ENCODE results near the gene DRC1. TPM values are rescaled to one million over a fixed set of nuclear protein-coding genes. Genes with fewer than 3 reads are reported as not detected.

The DRC1 gene
- total RNA-seq, 1 experiment from 2014 or later = not detected

DNA sequence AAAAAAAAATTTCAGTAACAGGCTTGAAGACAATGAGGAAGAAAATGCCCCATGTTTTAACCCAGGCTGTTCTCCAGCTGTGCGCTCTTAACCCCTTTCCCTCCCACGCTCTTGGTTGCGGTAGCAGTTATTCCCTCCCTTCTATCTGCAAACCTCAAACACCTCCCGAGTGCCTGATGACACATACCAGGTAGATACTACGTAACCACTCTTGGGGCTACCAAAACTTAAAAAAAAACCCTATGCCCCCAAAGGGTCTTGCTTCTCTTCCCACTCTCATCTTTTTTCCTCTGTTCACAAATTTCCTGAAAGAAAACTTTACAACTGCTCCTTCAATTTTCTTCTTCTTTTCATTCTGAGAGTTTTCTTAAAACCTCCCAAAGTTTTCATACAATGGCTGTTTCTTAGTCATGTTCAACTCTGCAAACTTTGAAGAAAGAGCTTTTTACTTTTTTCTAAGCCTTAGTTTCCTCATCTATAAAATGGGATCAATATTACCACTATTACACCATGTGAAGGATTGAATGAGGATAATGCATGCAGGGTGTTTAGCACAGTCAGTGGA, 4.9 kb upstream of the DRC1 start:
- no peaks in the 10 kb centered on the region for H3K9me3 ChIP-seq (ENCODE audit: control insufficient read depth, low read depth, low read length)
- H2AK5ac ChIP-seq (ENCODE audit: insufficient read length, low read length) = no peak overlapping the region
- no peaks in the 10 kb centered on the region for H3K27me3 ChIP-seq (ENCODE audit: insufficient read depth, low read length)
- H3K4me3 Mint-ChIP-seq = no peak overlapping the region
- DNase-seq = no peak
- H3K4me1 Mint-ChIP-seq = peaks cover 5 to 9% of the 10 kb centered on the region in 2 experiments; a peak in 3 of 4 replicates
- no peak overlapping the region for H4K8ac ChIP-seq (replicated peaks; ENCODE audit: insufficient read length, low read depth, low read length)
- H3K23ac ChIP-seq (ENCODE audit: insufficient read length, low read depth, low read length) = no peak overlapping the region
- peak overlapping the region in 2 of 3 experiments; percentile 74 to 91; a peak in 2 of 7 replicates for H3K27ac Mint-ChIP-seq
- WGBS (ENCODE audit: extremely low coverage, insufficient read length, low lambda C conversion rate) = no CpG with 5 or more reads among the region's 5 CpGs
- H3K27me3 Mint-ChIP-seq (ENCODE audit: low read depth) = peaks cover 10% of the 10 kb centered on the region
- H2BK15ac ChIP-seq (ENCODE audit: low read depth, low read length) = no peak overlapping the region
- no peak overlapping the region for H2AFZ ChIP-seq (ENCODE audit: low read length)
- TF ChIP-seq, protein P1, sequence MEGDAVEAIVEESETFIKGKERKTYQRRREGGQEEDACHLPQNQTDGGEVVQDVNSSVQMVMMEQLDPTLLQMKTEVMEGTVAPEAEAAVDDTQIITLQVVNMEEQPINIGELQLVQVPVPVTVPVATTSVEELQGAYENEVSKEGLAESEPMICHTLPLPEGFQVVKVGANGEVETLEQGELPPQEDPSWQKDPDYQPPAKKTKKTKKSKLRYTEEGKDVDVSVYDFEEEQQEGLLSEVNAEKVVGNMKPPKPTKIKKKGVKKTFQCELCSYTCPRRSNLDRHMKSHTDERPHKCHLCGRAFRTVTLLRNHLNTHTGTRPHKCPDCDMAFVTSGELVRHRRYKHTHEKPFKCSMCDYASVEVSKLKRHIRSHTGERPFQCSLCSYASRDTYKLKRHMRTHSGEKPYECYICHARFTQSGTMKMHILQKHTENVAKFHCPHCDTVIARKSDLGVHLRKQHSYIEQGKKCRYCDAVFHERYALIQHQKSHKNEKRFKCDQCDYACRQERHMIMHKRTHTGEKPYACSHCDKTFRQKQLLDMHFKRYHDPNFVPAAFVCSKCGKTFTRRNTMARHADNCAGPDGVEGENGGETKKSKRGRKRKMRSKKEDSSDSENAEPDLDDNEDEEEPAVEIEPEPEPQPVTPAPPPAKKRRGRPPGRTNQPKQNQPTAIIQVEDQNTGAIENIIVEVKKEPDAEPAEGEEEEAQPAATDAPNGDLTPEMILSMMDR (conservative IDR thresholded peaks at IDR 0.05) = no peak
- no peak overlapping the region for H3K4ac ChIP-seq (ENCODE audit: low read depth, low read length)
- H3K18ac ChIP-seq (ENCODE audit: insufficient read length, low read depth, low read length) = no peak overlapping the region
- H3K23me2 ChIP-seq (ENCODE audit: insufficient read length, low read depth, low read length, poor library complexity, severe bottlenecking) = no peaks in the 10 kb centered on the region
- H4K91ac ChIP-seq (ENCODE audit: insufficient read length, low read depth, low read length) = no peak overlapping the region
- no peak overlapping the region for H3K56ac ChIP-seq (ENCODE audit: insufficient read length, low read depth, low read length)
- H3K4me1 ChIP-seq (ENCODE audit: insufficient read depth, low read length) = no peaks in the 10 kb centered on the region
- H3T11ph ChIP-seq (ENCODE audit: low read length) = no peak overlapping the region
- H3K36me3 Mint-ChIP-seq (ENCODE audit: insufficient read depth in 1 of 3, low read depth in 3 of 3) = no peaks in the 10 kb centered on the region; a peak in 1 of 7 replicates
- H2BK12ac ChIP-seq (ENCODE audit: insufficient read length, low read depth, low read length) = no peak overlapping the region
- no peaks in the 10 kb centered on the region for H3K9me3 Mint-ChIP-seq
- no peak overlapping the region for H4K5ac ChIP-seq (ENCODE audit: insufficient read length, low read depth, low read length)
- no peak overlapping the region for H3K14ac ChIP-seq (ENCODE audit: insufficient read depth, low read length)
- H2BK120ac ChIP-seq (ENCODE audit: low read depth, low read length, poor library complexity, severe bottlenecking) = no peak overlapping the region
- no peak overlapping the region for H3K9ac ChIP-seq (ENCODE audit: extremely low read depth, insufficient read length, low read length)
- no peaks in the 10 kb centered on the region for H3K79me1 ChIP-seq (ENCODE audit: insufficient read depth, low read depth, low read length, poor library complexity, severe bottlenecking)
- H2BK20ac ChIP-seq (ENCODE audit: low read depth, low read length, poor library complexity, severe bottlenecking) = no peak overlapping the region
- no peaks in the 10 kb centered on the region for H3K79me2 ChIP-seq (ENCODE audit: insufficient read depth, low read length)
- H3K27ac ChIP-seq (ENCODE audit: insufficient read length, low read depth, low read length) = no peak overlapping the region
- no peak overlapping the region for H2BK5ac ChIP-seq (ENCODE audit: insufficient read length, low read length)
- H3K4me2 ChIP-seq (ENCODE audit: insufficient read depth, insufficient read length, low read length) = no peak overlapping the region
- no peaks in the 10 kb centered on the region for H4K20me1 ChIP-seq (ENCODE audit: control insufficient read depth, insufficient read depth, insufficient read length)
